ENCODE results near the gene TRIP12. TPM values are rescaled to one million over a fixed set of nuclear protein-coding genes. Genes with fewer than 3 reads are reported as not detected.
A peak's percentile ranks its signal among the peaks of the same experiment; 100 is the strongest.

The TRIP12 gene
- total RNA-seq, 1 donor from 2014 or later = 79.4 TPM

DNA sequence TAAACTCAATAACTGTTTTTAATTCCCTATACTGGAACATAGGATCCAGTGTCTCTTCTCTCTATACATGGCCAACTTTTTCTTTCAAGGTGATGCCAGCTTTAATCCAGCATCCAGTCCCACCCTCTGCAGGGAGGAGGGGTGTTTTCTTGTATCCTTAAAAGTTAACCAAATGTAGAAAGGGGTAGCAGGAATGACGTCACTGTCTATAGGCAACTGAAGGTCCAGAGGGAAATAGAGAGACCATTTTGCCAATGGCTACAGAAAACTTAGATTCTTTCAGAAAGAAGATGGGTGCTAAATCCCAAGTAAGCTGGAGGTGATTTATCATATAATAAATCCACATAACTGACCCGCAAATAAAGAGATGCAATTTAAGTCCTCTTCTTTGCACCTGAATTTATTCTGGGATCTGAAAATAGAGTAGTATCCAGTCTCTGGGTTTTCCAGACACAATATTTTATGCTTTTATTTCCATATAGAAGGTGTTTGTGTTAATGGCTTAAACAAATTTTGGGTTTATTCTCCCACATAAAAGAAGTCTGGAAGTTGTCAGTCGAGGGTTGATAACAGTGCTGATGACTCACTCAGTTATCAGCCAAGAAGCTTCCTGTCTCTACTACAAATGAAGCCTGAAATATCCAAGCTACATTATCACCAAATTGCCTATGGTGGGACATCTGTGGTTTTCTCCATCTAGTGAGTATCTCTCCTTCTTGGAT is 201.7 kb downstream of the TRIP12 start:
- H3K4me1 ChIP-seq = peaks cover 0 to 3% of the 10 kb centered on the region in 2 donors
- TF ChIP-seq, protein P1, sequence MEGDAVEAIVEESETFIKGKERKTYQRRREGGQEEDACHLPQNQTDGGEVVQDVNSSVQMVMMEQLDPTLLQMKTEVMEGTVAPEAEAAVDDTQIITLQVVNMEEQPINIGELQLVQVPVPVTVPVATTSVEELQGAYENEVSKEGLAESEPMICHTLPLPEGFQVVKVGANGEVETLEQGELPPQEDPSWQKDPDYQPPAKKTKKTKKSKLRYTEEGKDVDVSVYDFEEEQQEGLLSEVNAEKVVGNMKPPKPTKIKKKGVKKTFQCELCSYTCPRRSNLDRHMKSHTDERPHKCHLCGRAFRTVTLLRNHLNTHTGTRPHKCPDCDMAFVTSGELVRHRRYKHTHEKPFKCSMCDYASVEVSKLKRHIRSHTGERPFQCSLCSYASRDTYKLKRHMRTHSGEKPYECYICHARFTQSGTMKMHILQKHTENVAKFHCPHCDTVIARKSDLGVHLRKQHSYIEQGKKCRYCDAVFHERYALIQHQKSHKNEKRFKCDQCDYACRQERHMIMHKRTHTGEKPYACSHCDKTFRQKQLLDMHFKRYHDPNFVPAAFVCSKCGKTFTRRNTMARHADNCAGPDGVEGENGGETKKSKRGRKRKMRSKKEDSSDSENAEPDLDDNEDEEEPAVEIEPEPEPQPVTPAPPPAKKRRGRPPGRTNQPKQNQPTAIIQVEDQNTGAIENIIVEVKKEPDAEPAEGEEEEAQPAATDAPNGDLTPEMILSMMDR (IDR thresholded peaks at IDR 0.05) = no peak
- no peak for DNase-seq (ENCODE audit: low spot score in 2 of 2)
- H3K4me3 ChIP-seq = no peak overlapping the region
- no peaks in the 10 kb centered on the region for H3K9me3 ChIP-seq
- intact Hi-C loops (cut with DNase I) = no loop called here
- no peaks in the 10 kb centered on the region for H3K27me3 ChIP-seq
- H3K27ac ChIP-seq = no peak overlapping the region
- no peaks in the 10 kb centered on the region for H3K36me3 ChIP-seq

DNA sequence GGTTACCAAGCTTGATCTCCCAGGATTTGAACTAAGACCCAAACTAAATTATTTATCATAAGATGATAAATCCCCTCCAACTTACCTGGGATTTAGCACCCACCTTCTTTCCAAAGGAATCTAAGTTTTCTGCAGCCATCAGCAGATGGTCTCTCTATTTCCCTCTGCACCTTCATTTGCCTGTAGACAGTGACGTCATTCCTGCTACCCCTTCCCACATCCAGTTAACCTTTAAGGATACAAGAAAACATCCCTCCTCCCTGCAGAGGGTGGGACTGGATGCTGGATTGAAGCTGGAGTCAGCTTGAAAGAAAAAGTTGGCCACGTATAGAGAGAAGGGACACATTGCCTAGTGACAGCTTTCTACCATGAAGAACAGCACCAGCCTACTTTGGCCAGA is 203.8 kb downstream of the TRIP12 start:
- Histone ChIP-seq H3K9me3 (no peaks in the 10 kb centered on the region), H3K4me3 (no peak overlapping the region), H3K4me1 (peaks cover 8 to 12% of the 10 kb centered on the region in 2 donors), H3K36me3 (no peaks in the 10 kb centered on the region), H3K27ac (no peak overlapping the region), H3K27me3 (peaks cover 10% of the 10 kb centered on the region)
- TF ChIP-seq, protein P1 (IDR thresholded peaks at IDR 0.05) = no peak
- intact Hi-C loops (cut with DNase I) = no loop called here
- DNase-seq (ENCODE audit: low spot score in 2 of 2) = no peak

DNA sequence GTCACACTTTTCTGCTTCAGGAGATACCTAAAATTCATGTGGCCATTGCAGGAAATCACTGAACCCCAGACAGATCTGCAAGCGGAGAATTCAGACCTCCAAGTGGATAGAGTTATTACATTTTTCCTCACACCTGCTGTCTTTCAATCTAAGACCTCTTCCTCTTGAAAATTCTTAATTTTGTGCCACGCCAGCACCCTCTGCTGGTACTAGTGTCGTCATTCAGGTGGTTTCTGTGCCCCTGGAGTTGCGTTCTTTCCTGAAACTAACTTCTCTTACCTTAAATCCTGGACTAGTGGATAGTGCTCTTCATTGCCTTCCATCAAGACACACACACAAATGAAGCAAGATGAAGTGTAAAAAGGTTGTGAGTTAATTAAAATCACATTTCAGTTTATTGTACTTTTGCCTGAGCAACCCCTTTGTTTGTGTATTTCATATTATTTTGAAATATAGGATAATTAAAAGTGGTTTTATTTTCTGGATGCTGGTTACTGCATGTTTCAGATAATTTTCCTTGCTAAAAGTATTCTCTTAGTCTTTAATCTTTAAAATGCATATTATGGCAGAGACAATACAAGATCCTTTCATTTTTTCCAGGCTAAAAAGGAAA is 205.8 kb downstream of the TRIP12 start:
- Histone ChIP-seq H3K36me3 (no peaks in the 10 kb centered on the region), H3K4me3 (no peak overlapping the region), H3K27ac (no peak overlapping the region), H3K27me3 (peaks cover 10% of the 10 kb centered on the region), H3K9me3 (no peaks in the 10 kb centered on the region), H3K4me1 (peaks cover 8 to 12% of the 10 kb centered on the region in 2 donors)
- intact Hi-C loops (cut with DNase I) = no loop called here
- TF ChIP-seq, protein P1 (IDR thresholded peaks at IDR 0.05) = peak in 1 of 3 experiments; percentile 4
- no peak for DNase-seq (ENCODE audit: low spot score in 2 of 2)

DNA sequence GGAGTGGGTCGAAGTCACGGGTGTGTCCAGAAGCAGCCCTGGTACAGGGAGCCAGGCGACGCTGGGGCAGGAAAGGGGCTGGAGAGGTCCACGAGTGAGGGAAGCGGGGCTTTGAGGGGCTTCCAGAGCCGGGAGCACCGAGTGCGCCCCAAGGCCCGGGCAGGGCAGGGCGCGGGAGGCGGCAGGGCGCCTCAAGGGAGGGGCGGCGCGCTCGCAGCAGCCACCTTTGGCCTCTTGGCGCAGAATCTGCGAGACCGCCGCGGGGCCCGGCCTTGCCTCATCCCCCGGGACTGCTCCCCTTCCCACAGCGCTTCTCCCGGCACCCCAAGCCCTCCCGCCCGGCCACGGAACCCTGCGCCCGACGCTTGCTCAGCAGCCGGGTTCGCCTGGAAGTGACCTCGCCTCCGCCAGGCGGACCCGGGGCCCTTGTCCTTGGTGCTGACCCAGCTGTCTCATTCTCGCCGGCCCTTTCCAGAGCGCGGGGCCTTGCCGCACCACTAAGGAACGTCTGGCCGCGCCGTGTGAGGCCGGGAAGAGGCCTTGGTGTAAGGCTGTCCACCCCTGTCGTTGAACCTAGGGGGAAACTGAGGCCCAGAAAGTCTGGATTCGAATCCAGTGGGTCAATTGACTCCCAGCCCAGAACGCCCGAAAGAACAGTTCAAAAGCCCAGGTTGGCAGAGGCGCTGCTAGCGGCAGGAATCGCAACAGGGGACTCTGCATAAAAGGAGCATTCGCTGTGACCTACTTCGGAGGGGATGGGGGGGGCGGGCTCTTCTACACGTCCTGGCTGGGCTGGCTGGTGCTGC is 206.9 kb downstream of the TRIP12 start:
- peak overlapping the region; percentile 50 to 62 for H3K4me3 ChIP-seq
- TF ChIP-seq, protein P1 (IDR thresholded peaks at IDR 0.05) = no peak
- no peaks in the 10 kb centered on the region for H3K9me3 ChIP-seq
- H3K36me3 ChIP-seq = no peaks in the 10 kb centered on the region
- peaks cover 10% of the 10 kb centered on the region for H3K27me3 ChIP-seq
- H3K27ac ChIP-seq = no peak overlapping the region
- H3K4me1 ChIP-seq = peaks cover 8 to 12% of the 10 kb centered on the region in 2 donors
- intact Hi-C loops (cut with DNase I) = no loop called here
- DNase-seq (ENCODE audit: low spot score in 2 of 2) = no peak

DNA sequence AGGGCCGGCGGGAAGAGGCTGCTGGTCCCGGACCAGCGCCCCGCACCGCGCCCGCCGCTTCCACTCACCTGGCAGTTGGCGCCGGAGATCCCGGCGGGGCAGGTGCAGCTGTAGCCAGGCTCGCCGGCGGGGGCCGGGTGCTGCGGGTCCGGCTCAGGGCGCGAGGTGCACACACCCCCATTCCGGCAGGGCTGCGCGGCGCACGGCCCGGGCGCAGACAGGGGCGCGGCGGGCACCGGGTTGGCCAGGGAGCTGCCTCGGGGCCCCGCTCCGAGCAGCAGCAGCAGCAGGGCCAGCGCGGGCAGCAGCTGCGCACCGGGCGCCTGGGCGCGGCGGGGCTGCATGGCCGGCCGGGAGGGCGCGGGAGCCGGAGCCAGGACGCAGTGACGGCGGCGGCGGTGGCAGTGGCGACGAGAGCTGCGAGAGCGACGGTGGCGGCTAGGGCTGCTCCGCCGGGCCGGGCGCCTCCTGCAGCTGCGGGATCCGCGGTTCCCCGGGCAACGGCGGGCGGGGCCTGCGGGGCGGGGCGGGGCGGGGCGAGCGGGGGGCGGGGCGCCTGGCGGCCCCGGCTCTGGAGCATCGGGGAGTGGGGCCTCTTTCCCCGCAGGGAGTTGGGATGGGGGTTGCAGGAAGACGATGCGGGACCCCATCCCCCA is 207.6 kb downstream of the TRIP12 start, which contains the start of gene DNER:
Gene DNER, minus strand, starts transcription at position 476 of the 656 bp plus-strand sequence. Its CDS starts 132 bp downstream, at position 344.
- peaks cover 10% of the 10 kb centered on the region for H3K27me3 ChIP-seq
- no peak within 1 kb of the TSS for H3K27ac ChIP-seq
- intact Hi-C loops (cut with DNase I) = no loop called here
- H3K4me3 ChIP-seq = peak within 1 kb of the TSS; percentile 50 to 62
- TF ChIP-seq, protein P1 (IDR thresholded peaks at IDR 0.05) = no peak
- H3K36me3 ChIP-seq = no peaks in the 10 kb centered on the region
- no peaks in the 10 kb centered on the region for H3K9me3 ChIP-seq
- no peak for DNase-seq (ENCODE audit: low spot score in 2 of 2)
- peaks cover 8 to 12% of the 10 kb centered on the region in 2 donors for H3K4me1 ChIP-seq
